H1 (cell line): Measurements from ENCODE around the gene PDE4D. TPM values are rescaled to one million over a fixed set of nuclear protein-coding genes. Genes with fewer than 3 reads are reported as not detected.

Experiments used
- CTCF ChIA-PET: fragments of 300-600 bp; sonication (Branson Sonifier 250); formaldehyde crosslinking; loops from one replicate; lab custom pipeline; 2021; ENCODE audit not compliant: partially characterized antibody; lab: Charles Lee
- POLR2A ChIA-PET: fragments of 300-600 bp; sonication (Branson Sonifier 250); formaldehyde crosslinking; loops from one replicate; lab custom pipeline; 2021; ENCODE audit warnings: inconsistent platforms; ENCODE audit not compliant: partially characterized antibody; lab: Charles Lee
- DNase-seq, 2 experiments: peaks; one replicate each; pipeline versions ENCODE4 v3.0.0 to v3.0.0-alpha.2; 2010 to 2022; ENCODE audit warnings: low spot score in 2 of 2, low read depth in 1 of 2, mixed read lengths in 1 of 2
- FAIRE-seq: peaks from 2 replicates; lab custom pipeline; 2011; peaks lifted over from hg19 to GRCh38; lab: Jason Lieb, UNC
- H2AFZ ChIP-seq: 2 replicates; pipeline ENCODE4 v1.8.1; 2012; ENCODE audit warnings: low read length, inconsistent platforms
- H2AK5ac ChIP-seq: 2 replicates; pipeline ENCODE4 v1.6.1; 2013; ENCODE audit warnings: low read depth, low read length
- H2BK120ac ChIP-seq: replicated peaks from 2 replicates; pipeline ENCODE3; 2013; ENCODE audit warnings: low read depth, low read length, inconsistent platforms
- H2BK12ac ChIP-seq: 2 replicates; pipeline ENCODE4 v1.6.1; 2013; ENCODE audit warnings: low read depth, low read length
- H2BK15ac ChIP-seq: 2 replicates; pipeline ENCODE4 v1.6.1; 2013; ENCODE audit warnings: low read length
- H2BK20ac ChIP-seq: 2 replicates; pipeline ENCODE4 v1.6.1; 2013; ENCODE audit warnings: low read length
- H2BK5ac ChIP-seq: 2 replicates; pipeline ENCODE4 v1.6.1; 2013; ENCODE audit warnings: low read depth, low read length
- H3K14ac ChIP-seq: 2 replicates; pipeline ENCODE4 v1.6.1; 2013; ENCODE audit warnings: inconsistent platforms; ENCODE audit not compliant: insufficient read length
- H3K18ac ChIP-seq: 2 replicates; pipeline ENCODE4 v1.6.1; 2013; ENCODE audit warnings: low read length; ENCODE audit errors: extremely low read depth
- H3K23ac ChIP-seq: 2 replicates; pipeline ENCODE4 v1.6.1; 2013; ENCODE audit warnings: inconsistent platforms; ENCODE audit not compliant: insufficient read length
- H3K23me2 ChIP-seq: 2 replicates; pipeline ENCODE4 v1.6.1; 2013; ENCODE audit warnings: low read depth, low read length
- H3K27ac ChIP-seq: 2 replicates; pipeline ENCODE4 v1.6.1; 2011; ENCODE audit warnings: low read depth, low read length, inconsistent platforms
- H3K27me3 ChIP-seq, 4 experiments: replicated peaks in 1 of 4; 1 replicate in 1 of 4; 2 replicates in 3 of 4; pipeline versions ENCODE4 v1.6.1 to v1.8.1; 2011 to 2013; ENCODE audit warnings: low read length in 3 of 4, mild to moderate bottlenecking in 3 of 4, inconsistent platforms in 2 of 4, mixed read lengths in 2 of 4, moderate library complexity in 1 of 4; ENCODE audit not compliant: control insufficient read depth in 3 of 4, insufficient read depth in 3 of 4; ENCODE audit errors: extremely low read depth in 1 of 4
- H3K36me3 ChIP-seq, 4 experiments: 2 replicates each; pipeline versions ENCODE4 v1.6.1 to v1.8.1; 2011 to 2013; ENCODE audit warnings: mild to moderate bottlenecking in 4 of 4, low read length in 3 of 4, moderate library complexity in 2 of 4, control low read depth in 1 of 4, inconsistent platforms in 1 of 4; ENCODE audit not compliant: insufficient read depth in 4 of 4, control insufficient read depth in 2 of 4
- H3K4ac ChIP-seq: replicated peaks from 2 replicates; pipeline ENCODE3; 2013; ENCODE audit warnings: low read length, low read depth, mixed read lengths, inconsistent platforms; ENCODE audit not compliant: insufficient read length
- H3K4me1 ChIP-seq, 4 experiments: replicated peaks in 1 of 4; 1 replicate in 1 of 4; 2 replicates in 3 of 4; pipeline versions ENCODE4 v1.6.1 to v1.8.1; 2011 to 2013; ENCODE audit warnings: low read length in 3 of 4, inconsistent platforms in 2 of 4, mixed read lengths in 1 of 4; ENCODE audit not compliant: insufficient read depth in 4 of 4, control insufficient read depth in 3 of 4
- H3K4me2 ChIP-seq, 2 experiments: 2 replicates each; pipeline versions ENCODE4 v1.6.1 to v1.8.1; 2011 to 2013; ENCODE audit warnings: low read depth in 2 of 2, low read length in 2 of 2, control low read depth in 1 of 2, inconsistent platforms in 1 of 2, mild to moderate bottlenecking in 1 of 2; ENCODE audit not compliant: insufficient read depth in 1 of 2
- H3K4me3 ChIP-seq, 4 experiments: fragments of 200-600, 300-600 bp in 1 of 4; sonication (generic), shearing (Covaris generic), sonication (Bioruptor Twin) in 1 of 4; 2 replicates each; pipeline versions ENCODE4 v1.5.1 to v1.8.1; 2011 to 2016; ENCODE audit warnings: low read length in 4 of 4, low read depth in 3 of 4, control low read depth in 2 of 4, inconsistent platforms in 2 of 4, mild to moderate bottlenecking in 2 of 4, mixed read lengths in 1 of 4, moderate library complexity in 1 of 4; ENCODE audit not compliant: insufficient read depth in 2 of 4; ENCODE audit errors: extremely low read depth in 1 of 4
- H3K56ac ChIP-seq: replicated peaks from 2 replicates; pipeline ENCODE3; 2013; ENCODE audit warnings: low read depth, mild to moderate bottlenecking, mixed read lengths, low read length, inconsistent platforms; ENCODE audit not compliant: insufficient read length
- H3K79me1 ChIP-seq: 2 replicates; pipeline ENCODE4 v1.6.1; 2013; ENCODE audit warnings: low read depth, low read length, control low read depth
- H3K79me2 ChIP-seq, 2 experiments: 2 replicates each; pipeline versions ENCODE4 v1.6.1 to v1.8.1; 2012 to 2013; ENCODE audit warnings: low read length in 2 of 2, mild to moderate bottlenecking in 2 of 2, inconsistent platforms in 1 of 2; ENCODE audit not compliant: insufficient read depth in 2 of 2, control insufficient read depth in 1 of 2
- H3K9ac ChIP-seq, 4 experiments: replicated peaks in 1 of 4; 1 replicate in 1 of 4; 2 replicates in 3 of 4; pipeline versions ENCODE4 v1.6.1 to v1.8.1; 2011 to 2013; ENCODE audit warnings: low read depth in 3 of 4, low read length in 3 of 4, control low read depth in 2 of 4, mild to moderate bottlenecking in 2 of 4, moderate library complexity in 2 of 4, inconsistent platforms in 1 of 4; ENCODE audit errors: extremely low read depth in 1 of 4
- H3K9me3 ChIP-seq, 2 experiments: 2 replicates each; pipeline versions ENCODE4 v1.6.1 to v1.8.1; 2012 to 2013; ENCODE audit warnings: mild to moderate bottlenecking in 2 of 2, moderate library complexity in 2 of 2, control low read depth in 1 of 2, inconsistent platforms in 1 of 2, low read depth in 1 of 2, low read length in 1 of 2, mixed read lengths in 1 of 2; ENCODE audit not compliant: insufficient read depth in 2 of 2
- H4K20me1 ChIP-seq, 2 experiments: replicated peaks in 1 of 2; 2 replicates each; pipeline versions ENCODE3 to v1.8.1; 2011 to 2013; ENCODE audit warnings: inconsistent platforms in 2 of 2, low read length in 2 of 2, mild to moderate bottlenecking in 1 of 2; ENCODE audit not compliant: insufficient read depth in 2 of 2, control insufficient read depth in 1 of 2
- H4K5ac ChIP-seq: 2 replicates; pipeline ENCODE4 v1.6.1; 2013; ENCODE audit warnings: low read length, low read depth, mixed read lengths, inconsistent platforms; ENCODE audit not compliant: insufficient read length
- H4K8ac ChIP-seq: 2 replicates; pipeline ENCODE4 v1.8.0; 2013; ENCODE audit warnings: mild to moderate bottlenecking, moderate library complexity, low read length, inconsistent platforms; ENCODE audit not compliant: insufficient read depth; ENCODE audit errors: extremely low read depth
- H4K91ac ChIP-seq: replicated peaks from 2 replicates; pipeline ENCODE3; 2013; ENCODE audit warnings: low read length, mixed read lengths, inconsistent platforms; ENCODE audit not compliant: insufficient read length
- BCL11A ChIP-seq, 2 experiments: IDR thresholded peaks; one replicate each; pipeline ENCODE4 v1.6.1; 2011; ENCODE audit warnings: low read depth in 2 of 2, low read length in 2 of 2, mild to moderate bottlenecking in 2 of 2
- CBX8 ChIP-seq: fragments of 300-800, 300-1000 bp; sonication (generic); IDR thresholded peaks from 2 replicates; pipeline ENCODE4 v1.7.1; 2016; ENCODE audit warnings: low read depth, low read length, borderline replicate concordance
- CREB1 ChIP-seq: IDR thresholded peaks from 2 replicates; pipeline ENCODE4 v1.6.1; 2012; ENCODE audit warnings: inconsistent platforms
- CTBP2 ChIP-seq: IDR thresholded peaks from 2 replicates; pipeline ENCODE4 v1.7.0; 2011; ENCODE audit warnings: borderline replicate concordance, mild to moderate bottlenecking, moderate library complexity, mixed read lengths, low read length; ENCODE audit not compliant: insufficient read depth, insufficient read length
- HDAC6 ChIP-seq: IDR thresholded peaks from one replicate; pipeline ENCODE4 v1.7.1; 2012; ENCODE audit warnings: low read depth, mild to moderate bottlenecking, inconsistent platforms, low read length, moderate library complexity
- KDM4A ChIP-seq: IDR thresholded peaks from one replicate; pipeline ENCODE4 v1.7.1; 2012; ENCODE audit warnings: low read depth, mild to moderate bottlenecking, moderate library complexity, low read length, inconsistent platforms; ENCODE audit not compliant: severe bottlenecking
- SRF ChIP-seq: IDR thresholded peaks from 2 replicates; pipeline ENCODE4 v1.6.1; 2011; ENCODE audit warnings: mild to moderate bottlenecking, low read depth, low read length, moderate library complexity
- WGBS, 2 experiments: shearing (Covaris generic) in 1 of 2; methylation state at CpG; one replicate each; pipeline versions ENCODE4 v1.1.6 to v1.1.7; 2013 to 2015; ENCODE audit warnings: low lambda C conversion rate in 2 of 2, mixed read lengths in 2 of 2, inconsistent platforms in 1 of 2, low coverage in 1 of 2, missing lambda C conversion rate in 1 of 2; ENCODE audit not compliant: insufficient replicate concordance in 2 of 2, insufficient coverage in 1 of 2, insufficient read length in 1 of 2; ENCODE audit errors: extremely low coverage in 1 of 2, missing lambda C conversion rate in 1 of 2; 5-methylcytosine and 5-hydroxymethylcytosine counted together
- polyA plus RNA-seq, 7 experiments: library from polyadenylated mRNA; depleted of rRNA in 3 of 7; stranded (reverse) in 5 of 7; unstranded in 2 of 7; fragments of >200 nt in 5 of 7; fragments of 200-250 nt in 2 of 7; gene quantifications; 1 replicate in 5 of 7; 2 replicates in 1 of 7; 4 replicates in 1 of 7; pipeline versions ENCODE4 v1.2.1 to v1.2.3, GENCODE V29; 2011 to 2013; ENCODE audit warnings: missing spikeins in 2 of 7, mixed read lengths in 2 of 7
- total RNA-seq: library from RNA; stranded (reverse); fragmentation: NEBNext Ultra II Directional; extraction: Animal tissue kit (Norgen Biotek cat#: 25700); gene quantifications from 2 replicates; pipeline ENCODE4 v1.2.1, GENCODE V29; 2021
- TF ChIP-seq, protein P1 (sequence below): IDR thresholded peaks from 2 replicates; pipeline ENCODE4 v1.6.1; 2011; ENCODE audit warnings: low read length, improper control_type of control experiment
- TF ChIP-seq, protein P2 (sequence below), 3 experiments: IDR thresholded peaks; 1 replicate in 2 of 3; 2 replicates in 1 of 3; pipeline versions ENCODE4 v1.5.1 to v1.6.1; 2011; ENCODE audit warnings: low read length in 3 of 3, mild to moderate bottlenecking in 3 of 3, inconsistent platforms in 2 of 3, low read depth in 1 of 3, moderate library complexity in 1 of 3; ENCODE audit not compliant: insufficient read depth in 1 of 3; ENCODE audit errors: control extremely low read depth in 1 of 3

Gene PDE4D
- total and polyA plus RNA-seq, 2 of the 8 experiments (the other 6 are each of a cell fraction or from before 2014, with no cell fraction given) = 2.3 to 3.7 TPM

- H3K23me2 ChIP-seq = no peaks in the 10 kb centered on the region
- H4K91ac ChIP-seq = no peak overlapping the region
- H3K79me1 ChIP-seq = no peaks in the 10 kb centered on the region
- DNase-seq (no peak), FAIRE-seq (no peak)
- H3K23ac ChIP-seq = no peak overlapping the region
- no peak overlapping the region for H3K18ac ChIP-seq
- no peak overlapping the region for H2BK5ac ChIP-seq
- H2BK20ac ChIP-seq = no peak overlapping the region
- no peak overlapping the region for H4K8ac ChIP-seq
- H3K9ac ChIP-seq = no peak overlapping the region
- H2BK12ac ChIP-seq = no peak overlapping the region
- no peaks in the 10 kb centered on the region for H3K79me2 ChIP-seq
- POLR2A ChIA-PET = no interaction called here
- H3K9me3 ChIP-seq = no peaks in the 10 kb centered on the region
- H4K20me1 ChIP-seq = no peaks in the 10 kb centered on the region
- H3K27me3 ChIP-seq = no peaks in the 10 kb centered on the region
- no peak overlapping the region for H3K14ac ChIP-seq
- 95% methylated on average over 7 of the region's 7 CpGs; no CpG with 5 or more reads in 1 of the 2 experiments for WGBS, 2 experiments
- CTCF ChIA-PET = interaction anchor here (0.7 to 14.8 kb wide), 20 partner anchors 10 to 167 kb away, joined by 3 to 206 read pairs (median 6); no protein-coding TSS in a partner anchor
- H3K27ac ChIP-seq = no peak overlapping the region
- no peak overlapping the region for H2AFZ ChIP-seq
- no peak overlapping the region for H3K4me2 ChIP-seq
- H3K4ac ChIP-seq = no peak overlapping the region
- no peak overlapping the region for H2BK120ac ChIP-seq
- H3K4me3 ChIP-seq = no peak overlapping the region
- no peak overlapping the region for H2BK15ac ChIP-seq
- H3K56ac ChIP-seq = no peak overlapping the region
- H3K4me1 ChIP-seq = peaks cover 2 to 10% (median 8%) of the 10 kb centered on the region in 4 experiments; a peak in 4 of 7 replicates
- H4K5ac ChIP-seq = no peak overlapping the region
- H3K36me3 ChIP-seq = no peaks in the 10 kb centered on the region
- H2AK5ac ChIP-seq = no peak overlapping the region
- TF ChIP-seq, protein P1, sequence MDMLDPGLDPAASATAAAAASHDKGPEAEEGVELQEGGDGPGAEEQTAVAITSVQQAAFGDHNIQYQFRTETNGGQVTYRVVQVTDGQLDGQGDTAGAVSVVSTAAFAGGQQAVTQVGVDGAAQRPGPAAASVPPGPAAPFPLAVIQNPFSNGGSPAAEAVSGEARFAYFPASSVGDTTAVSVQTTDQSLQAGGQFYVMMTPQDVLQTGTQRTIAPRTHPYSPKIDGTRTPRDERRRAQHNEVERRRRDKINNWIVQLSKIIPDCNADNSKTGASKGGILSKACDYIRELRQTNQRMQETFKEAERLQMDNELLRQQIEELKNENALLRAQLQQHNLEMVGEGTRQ = no peak
- TF ChIP-seq CTBP2 (no peak), BCL11A (IDR thresholded peaks at IDR 0.05; ENCODE audit: low read depth in 2 of 2, low read length in 2 of 2) (no peak), KDM4A (no peak), SRF (no peak), CBX8 (no peak), CREB1 (no peak), HDAC6 (no peak)
- TF ChIP-seq, protein P2, sequence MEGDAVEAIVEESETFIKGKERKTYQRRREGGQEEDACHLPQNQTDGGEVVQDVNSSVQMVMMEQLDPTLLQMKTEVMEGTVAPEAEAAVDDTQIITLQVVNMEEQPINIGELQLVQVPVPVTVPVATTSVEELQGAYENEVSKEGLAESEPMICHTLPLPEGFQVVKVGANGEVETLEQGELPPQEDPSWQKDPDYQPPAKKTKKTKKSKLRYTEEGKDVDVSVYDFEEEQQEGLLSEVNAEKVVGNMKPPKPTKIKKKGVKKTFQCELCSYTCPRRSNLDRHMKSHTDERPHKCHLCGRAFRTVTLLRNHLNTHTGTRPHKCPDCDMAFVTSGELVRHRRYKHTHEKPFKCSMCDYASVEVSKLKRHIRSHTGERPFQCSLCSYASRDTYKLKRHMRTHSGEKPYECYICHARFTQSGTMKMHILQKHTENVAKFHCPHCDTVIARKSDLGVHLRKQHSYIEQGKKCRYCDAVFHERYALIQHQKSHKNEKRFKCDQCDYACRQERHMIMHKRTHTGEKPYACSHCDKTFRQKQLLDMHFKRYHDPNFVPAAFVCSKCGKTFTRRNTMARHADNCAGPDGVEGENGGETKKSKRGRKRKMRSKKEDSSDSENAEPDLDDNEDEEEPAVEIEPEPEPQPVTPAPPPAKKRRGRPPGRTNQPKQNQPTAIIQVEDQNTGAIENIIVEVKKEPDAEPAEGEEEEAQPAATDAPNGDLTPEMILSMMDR (IDR thresholded peaks at IDR 0.05; ENCODE audit: control extremely low read depth in 1 of 3, insufficient read depth in 1 of 3, low read depth in 1 of 3, low read length in 3 of 3) = no peak
Measured at GRCh38 chr5:59005934-59006701, 887.4 kb downstream of the PDE4D start.
